GM21529 (cell line): ENCODE measurements around the gene TFG.

Source experiments
- ATAC-seq: cut with Tn5 transposase; IDR thresholded peaks from one replicate; pipeline ENCODE4 v1.9.1; 2021; ENCODE audit not compliant: unreplicated experiment

The TFG gene

DNA sequence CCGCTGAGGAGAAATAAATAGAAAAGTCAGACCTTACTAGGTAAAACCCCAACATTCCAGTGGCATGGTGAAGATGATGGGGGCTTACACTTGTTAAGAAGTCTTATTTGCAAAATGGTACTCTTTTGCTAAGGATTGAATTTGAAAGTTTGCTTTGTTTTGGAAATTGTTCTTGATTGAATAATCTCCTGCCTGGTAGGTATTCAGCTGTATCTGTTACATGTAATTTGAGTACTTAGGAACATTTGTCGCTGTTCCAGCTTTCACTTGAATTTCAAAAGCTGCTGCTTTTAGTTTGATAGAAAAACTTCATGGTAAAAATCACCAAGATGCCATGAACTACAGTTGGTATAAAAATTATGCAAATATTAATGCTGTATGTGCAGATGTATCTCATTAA is 44.6 kb downstream of the TFG start:
- ATAC-seq = no peak

DNA sequence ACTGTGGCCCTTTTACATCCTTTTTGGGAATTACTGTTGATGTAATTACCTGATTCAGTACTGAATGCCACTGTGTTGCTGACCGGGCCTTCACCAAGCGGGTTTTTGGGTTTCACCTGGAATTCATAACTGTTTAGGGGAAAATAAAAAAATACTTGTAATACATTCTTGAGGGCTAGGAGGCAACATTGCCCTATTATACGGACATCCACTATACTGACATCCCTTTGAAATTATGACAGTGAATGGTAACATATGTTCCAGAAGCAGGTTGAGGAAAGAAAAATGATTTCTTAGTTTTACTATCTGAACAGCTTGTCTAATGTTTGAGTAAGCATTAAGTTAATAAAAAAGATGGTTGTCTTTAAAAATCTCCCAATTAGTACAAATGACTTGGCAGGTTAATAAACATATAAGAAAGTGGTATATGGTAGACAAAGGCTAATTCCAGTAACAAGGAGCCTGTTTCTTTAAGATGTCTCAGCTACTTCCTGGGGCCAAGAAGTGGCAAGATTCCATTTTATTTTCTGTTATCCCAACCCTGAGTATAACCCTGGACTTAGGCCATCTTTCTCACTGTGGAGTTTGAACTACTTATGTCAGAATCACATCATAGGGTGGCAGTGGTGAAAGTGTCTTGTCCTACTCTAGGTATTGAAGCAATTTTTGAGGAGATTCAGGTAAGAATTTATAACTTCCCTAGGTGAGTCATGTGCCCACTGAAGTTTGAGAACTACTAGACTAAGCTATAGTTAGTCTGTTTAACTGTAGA is 45.5 kb downstream of the TFG start:
- no peak for ATAC-seq

- no peak for ATAC-seq
Observed at GRCh38 chr3:100756441-100756840, 47.1 kb downstream of the TFG start.

DNA sequence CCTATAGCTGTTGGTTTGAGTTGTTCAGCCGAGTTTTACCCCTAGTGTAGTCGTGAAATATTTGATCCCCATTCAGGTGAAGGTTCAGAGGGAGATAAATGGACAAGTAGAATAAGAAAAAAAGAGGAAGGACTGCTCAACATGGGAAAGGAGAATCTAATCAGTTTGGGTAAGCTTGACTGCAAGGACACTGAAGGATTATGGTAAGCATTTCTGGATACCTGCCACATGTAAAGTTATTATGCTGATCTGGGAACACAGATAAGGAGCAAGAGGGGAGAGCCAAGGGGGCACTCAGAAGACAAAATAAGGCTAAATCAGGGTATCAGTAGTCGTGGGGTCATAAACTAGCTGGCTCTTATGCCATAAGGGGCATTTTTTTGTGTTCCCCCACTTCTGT is 49.9 kb downstream of the TFG start:
- no peak for ATAC-seq

- ATAC-seq = no peak
Observed at GRCh38 chr3:100759950-100760349, 50.7 kb downstream of the TFG start.

DNA sequence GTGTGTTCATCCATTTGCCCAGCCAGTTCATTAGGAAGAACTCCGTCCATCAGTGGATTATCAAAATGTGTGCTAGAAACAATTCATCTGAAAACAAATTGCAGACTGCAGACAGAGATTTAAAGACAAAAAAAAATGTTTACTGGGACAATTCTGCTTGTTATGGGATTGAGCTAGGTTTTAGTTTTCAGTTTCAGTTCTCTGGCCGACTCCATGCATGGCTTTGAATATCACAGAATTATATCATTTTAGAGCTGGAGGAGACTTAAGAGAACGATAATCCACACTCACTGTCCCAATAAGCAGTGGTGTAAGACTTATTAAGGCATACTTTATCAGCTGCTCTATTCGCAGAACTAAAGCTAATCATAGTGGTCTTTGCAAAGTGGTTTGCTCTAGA is 51.1 kb downstream of the TFG start:
- ATAC-seq = no peak

- ATAC-seq = peak; percentile 85
Observed at GRCh38 chr3:100761211-100761942, 52.1 kb downstream of the TFG start.

- no peak for ATAC-seq
Observed at GRCh38 chr3:100761951-100762350, 52.7 kb downstream of the TFG start.

GRCh38 chr3:100765437-100765975 is 56.2 kb downstream of the TFG start:
- ATAC-seq = no peak

DNA sequence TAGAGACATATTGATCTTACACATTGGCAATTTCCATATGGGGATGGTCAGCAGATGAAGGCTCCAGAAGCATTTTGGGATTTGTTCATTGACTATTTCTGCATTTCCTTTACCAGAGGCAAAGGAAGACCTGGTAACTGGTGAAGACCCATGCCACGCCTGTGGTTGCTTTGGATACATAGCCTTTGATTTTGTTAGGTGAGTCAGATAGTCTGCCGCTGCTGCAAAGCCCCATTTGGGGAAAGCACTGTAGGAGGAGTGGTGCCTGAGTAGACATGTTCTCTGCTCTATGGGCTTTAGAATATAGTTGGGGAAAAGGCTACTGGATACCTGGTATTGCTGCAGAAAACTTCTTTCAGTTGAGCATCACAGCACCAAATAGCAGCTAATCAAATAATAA is 56.8 kb downstream of the TFG start:
- ATAC-seq = no peak

DNA sequence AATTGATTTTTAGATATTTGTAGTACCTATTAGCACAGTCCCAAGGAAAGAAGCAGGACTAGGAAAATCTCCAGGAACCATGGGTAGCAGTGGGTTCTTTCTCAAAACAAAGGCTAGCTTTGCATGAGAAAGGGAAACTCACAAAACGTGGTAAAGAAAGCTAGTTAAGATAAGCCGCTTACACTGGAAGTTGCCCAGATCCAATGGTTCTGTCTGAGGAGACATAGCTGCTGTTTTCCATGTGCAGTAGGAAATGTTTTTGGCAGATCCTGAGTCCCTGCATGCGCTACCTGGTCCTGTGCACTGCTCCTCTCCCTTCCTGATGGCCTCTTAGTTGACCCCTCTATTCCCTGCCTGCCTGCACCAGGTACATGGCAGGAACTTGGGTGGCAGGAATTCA is 60.4 kb downstream of the TFG start:
- no peak for ATAC-seq

DNA sequence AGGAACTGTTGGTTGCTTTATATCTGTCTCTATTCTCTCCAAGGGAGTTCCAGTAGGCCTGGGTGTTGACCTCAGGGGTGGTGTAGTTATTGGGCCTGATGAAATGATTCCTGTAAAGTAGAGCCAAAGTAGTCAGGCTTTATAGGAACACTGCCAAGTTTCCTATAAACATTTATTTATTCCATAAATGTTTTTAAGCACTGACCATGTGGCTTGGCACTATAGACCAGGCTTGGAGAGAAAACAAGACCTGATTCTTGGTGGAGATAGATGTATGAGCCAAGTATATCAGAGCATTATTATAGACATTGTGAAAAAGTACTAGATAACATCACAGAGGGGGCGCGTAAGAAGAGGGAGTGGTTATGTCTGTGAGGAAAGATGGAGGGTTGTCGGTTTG is 65.9 kb downstream of the TFG start:
- no peak for ATAC-seq

DNA sequence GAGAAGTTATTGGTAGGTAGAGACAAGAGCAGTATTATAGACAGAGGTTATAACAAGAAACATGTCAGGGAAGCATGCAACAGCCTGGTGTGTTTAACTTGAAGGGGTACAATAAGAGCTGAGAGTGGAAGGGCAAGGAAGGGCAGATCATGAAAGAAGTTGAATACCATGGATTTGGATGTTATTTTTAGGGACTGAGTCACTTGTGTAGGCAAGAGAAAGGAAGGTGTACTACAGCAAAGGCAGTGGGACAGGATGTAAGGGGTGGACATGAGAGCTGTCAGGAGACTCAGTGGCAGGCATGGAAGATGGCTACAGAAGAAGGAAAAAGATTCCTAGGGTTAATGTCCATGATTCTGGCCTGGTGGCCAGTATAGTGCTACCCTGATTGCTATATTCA is 66.4 kb downstream of the TFG start:
- no peak for ATAC-seq

DNA sequence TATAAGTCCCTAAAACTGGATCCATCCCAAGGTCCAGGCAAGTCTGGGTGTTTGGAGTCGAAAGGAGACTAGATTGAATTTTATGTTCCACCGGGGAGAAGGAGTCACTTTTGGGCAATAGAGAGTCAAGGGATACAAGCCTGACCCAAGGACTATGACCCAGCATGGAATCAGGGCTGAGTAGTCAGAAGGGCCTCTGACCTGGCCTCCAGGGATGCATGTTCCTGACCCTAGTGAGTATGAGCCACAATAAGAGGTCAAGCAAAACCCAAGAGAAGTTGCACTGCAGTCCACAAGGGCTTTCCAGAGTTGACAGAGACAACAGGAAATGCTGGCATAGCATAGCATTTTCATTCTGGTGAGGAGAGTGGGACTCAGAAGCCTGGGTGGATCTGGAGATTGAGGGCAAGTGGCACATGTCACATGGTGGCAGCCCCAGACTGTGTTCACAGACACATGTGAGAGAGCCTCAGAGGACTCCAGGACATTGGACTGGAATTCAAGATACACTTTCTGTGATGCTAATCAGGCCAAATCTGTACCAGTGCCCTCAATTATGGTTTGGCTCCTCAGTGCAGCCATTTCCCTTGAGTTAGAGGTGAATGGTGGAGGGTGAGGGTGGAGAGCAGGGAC is 66.9 kb downstream of the TFG start:
- no peak for ATAC-seq

DNA sequence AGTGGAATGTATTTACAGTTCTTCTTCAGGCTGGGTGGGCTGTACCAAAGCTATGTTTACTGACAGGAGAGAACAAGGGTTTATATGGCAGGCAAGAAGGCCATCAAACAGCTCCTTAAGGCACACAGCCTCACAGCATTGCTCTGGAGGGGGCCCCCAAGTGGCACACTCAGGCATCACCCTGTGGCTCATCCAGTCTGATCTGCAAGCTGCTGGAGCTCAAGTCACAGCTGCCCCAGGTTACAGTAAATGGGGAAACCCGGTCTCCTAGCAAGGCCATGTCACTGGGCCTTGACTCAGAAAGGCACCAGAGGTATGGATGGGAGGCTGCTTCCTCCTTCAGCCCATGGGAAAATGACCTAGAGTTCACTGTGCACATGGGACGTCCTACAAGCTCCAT is 67.5 kb downstream of the TFG start:
- no peak for ATAC-seq

- ATAC-seq = no peak
Observed at GRCh38 chr3:100777271-100777670, 68.0 kb downstream of the TFG start.

GRCh38 chr3:100779480-100779879 is 70.2 kb downstream of the TFG start:
- ATAC-seq = no peak

- ATAC-seq = no peak
Observed at GRCh38 chr3:100780071-100780622, 70.9 kb downstream of the TFG start.

- no peak for ATAC-seq
Observed at GRCh38 chr3:100781301-100781700, 72.0 kb downstream of the TFG start.

GRCh38 chr3:100782348-100782747 is 73.1 kb downstream of the TFG start:
- ATAC-seq = no peak

DNA sequence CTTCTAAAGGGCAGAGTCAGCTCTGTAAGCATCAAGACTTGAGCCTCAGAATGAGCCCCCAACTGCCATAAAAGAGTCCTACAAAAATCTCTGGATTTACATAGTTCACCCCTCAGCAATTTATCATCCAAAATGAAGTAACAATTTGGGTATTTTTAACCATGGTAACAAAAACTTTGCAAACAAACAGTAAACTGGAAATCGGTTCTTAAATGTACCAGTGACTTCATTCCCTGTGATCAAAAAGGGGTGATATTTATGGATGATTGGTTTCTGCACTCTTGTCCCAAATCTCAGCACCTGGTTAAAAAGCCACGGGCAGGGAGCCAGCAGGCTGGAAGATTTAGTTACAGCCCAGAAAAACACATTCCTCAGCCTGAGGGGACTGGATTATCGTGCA is 73.6 kb downstream of the TFG start:
- ATAC-seq = no peak

DNA sequence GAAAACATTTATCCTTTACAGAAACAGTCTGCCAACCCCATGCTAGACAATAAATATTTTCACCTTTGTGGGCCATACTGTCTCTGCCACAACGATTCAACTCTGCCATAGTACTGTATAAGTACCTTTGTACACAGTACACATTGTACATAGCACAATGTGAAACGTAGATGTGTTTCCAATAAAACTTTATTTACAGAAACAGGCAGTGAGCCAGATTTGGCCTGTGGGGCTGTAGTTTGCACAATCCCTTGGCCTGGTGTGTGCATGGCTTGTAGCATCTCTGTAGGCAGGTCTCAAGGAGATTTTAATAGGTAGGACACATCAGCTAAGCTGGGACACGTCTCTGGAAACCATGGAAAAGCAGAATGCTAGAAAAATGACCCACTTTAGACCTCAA is 74.3 kb downstream of the TFG start:
- no peak for ATAC-seq
